PC-9 (cell line): Measurements from ENCODE around the gene NCAPH2. TPM values are rescaled to one million over a fixed set of nuclear protein-coding genes. Genes with fewer than 3 reads are reported as not detected.

Source experiments
- BruUV-seq: library from RNA; stranded (reverse); fragments of 400-500 nt; replicated peaks from 2 replicates; lab custom pipeline; 2021; lab: Mats Ljungman, UMichigan
- CTCF ChIA-PET: fragments of 300-600 bp; sonication (Branson Sonifier 250); formaldehyde crosslinking; loops from one replicate; lab custom pipeline; 2022; ENCODE audit warnings: antibody characterized with exemption; lab: Charles Lee
- POLR2A ChIA-PET: fragments of 300-600 bp; sonication (Branson Sonifier 250); formaldehyde crosslinking; loops from one replicate; lab custom pipeline; 2022; ENCODE audit warnings: antibody characterized with exemption; ENCODE audit not compliant: unreplicated experiment; lab: Charles Lee
- DNase-seq, 2 experiments: peaks; one replicate each; pipeline versions ENCODE4 v3.0.0 to v3.0.0-alpha.2; 2015 to 2022; ENCODE audit warnings: mixed read lengths in 1 of 2
- H2AFZ ChIP-seq: fragments of 200-600 bp; sonication (generic); 2 replicates; pipeline ENCODE4 v1.8.1; 2017; ENCODE audit warnings: antibody characterized with exemption
- H3F3A ChIP-seq: fragments of 200-600 bp; sonication (generic); 2 replicates; pipeline ENCODE4 v1.8.1; 2017; ENCODE audit warnings: antibody characterized with exemption, mild to moderate bottlenecking, low read depth; ENCODE audit not compliant: insufficient read depth
- H3K27ac ChIP-seq: fragments of 200-600 bp; sonication (generic); 2 replicates; pipeline ENCODE4 v1.6.1; 2016; ENCODE audit warnings: mixed run types
- H3K27me3 ChIP-seq: fragments of 200-600 bp; sonication (generic); 2 replicates; pipeline ENCODE4 v1.6.1; 2016; ENCODE audit warnings: low read depth, mixed run types; ENCODE audit not compliant: insufficient read depth
- H3K36me3 ChIP-seq: fragments of 200-600 bp; sonication (generic); 2 replicates; pipeline ENCODE4 v1.6.1; 2016; ENCODE audit warnings: low read depth, mixed run types
- H3K4me1 ChIP-seq: fragments of 200-600 bp; sonication (generic); replicated peaks from 2 replicates; pipeline ENCODE4 v1.6.1; 2016; ENCODE audit warnings: mixed run types; ENCODE audit not compliant: insufficient read depth
- H3K4me2 ChIP-seq: fragments of 200-600 bp; sonication (generic); 2 replicates; pipeline ENCODE4 v1.6.1; 2017; ENCODE audit warnings: mixed run types
- H3K4me3 ChIP-seq: fragments of 200-600 bp; sonication (generic); 2 replicates; pipeline ENCODE4 v1.6.1; 2016; ENCODE audit warnings: mixed run types
- H3K79me2 ChIP-seq: fragments of 200-600 bp; sonication (generic); 2 replicates; pipeline ENCODE4 v1.6.1; 2017; ENCODE audit warnings: low read depth, mixed run types
- H3K9me2 ChIP-seq: fragments of 200-600 bp; sonication (generic); 2 replicates; pipeline ENCODE4 v1.8.1; 2017; ENCODE audit warnings: mild to moderate bottlenecking; ENCODE audit not compliant: insufficient read depth
- H3K9me3 ChIP-seq: fragments of 200-600 bp; sonication (generic); 2 replicates; pipeline ENCODE4 v1.8.1; 2016; ENCODE audit warnings: low read depth; ENCODE audit not compliant: insufficient read depth
- H4K20me1 ChIP-seq: fragments of 200-600 bp; sonication (generic); 2 replicates; pipeline ENCODE4 v1.8.1; 2017; ENCODE audit not compliant: insufficient read depth
- EZH2 ChIP-seq: fragments of 200-600 bp; sonication (generic); IDR thresholded peaks from 2 replicates; pipeline ENCODE4 v1.8.0; 2017; ENCODE audit warnings: antibody characterized with exemption, low read depth
- intact Hi-C: fragments of 100-400 bp; cut with micrococcal nuclease; formaldehyde crosslinking; loops from one replicate; pipeline ENCODE4 v1.10.0; 2022; ENCODE audit not compliant: unreplicated experiment
- total RNA-seq: library from RNA; stranded (reverse); gene quantifications from 2 replicates; pipeline ENCODE4 v1.2.3, GENCODE V29; 2021
- TF ChIP-seq, protein P1 (sequence below): fragments of 200-600 bp; sonication (generic); conservative IDR thresholded peaks from 2 replicates; pipeline ENCODE4 v1.6.1; 2017; ENCODE audit warnings: mixed run types, antibody characterized with exemption, mild to moderate bottlenecking, moderate library complexity

Gene NCAPH2
- total RNA-seq, 1 experiment from 2014 or later, result 58.8 TPM

GRCh38 chr22:50481045-50481439 lies 27.0 kb upstream of the NCAPH2 start:
- POLR2A ChIA-PET, result no interaction called here

GRCh38 chr22:50481440-50482106 lies 26.5 kb upstream of the NCAPH2 start, which contains the start of gene ADM2:
ADM2 (plus strand) TSS chr22:50481543; CDS start chr22:50481848, 305 bp downstream.
- Histone ChIP-seq H2AFZ (peak within 1 kb of the TSS; percentile 77), H3K79me2 (no peaks in the 10 kb centered on the region), H3K4me1 (peaks cover 13% of the 10 kb centered on the region; the same call in 1 of the 2 replicates), H3K27ac (no peak within 1 kb of the TSS), H3K4me2 (peak within 1 kb of the TSS; percentile 96), H3K4me3 (peak within 1 kb of the TSS; percentile 87), H4K20me1 (peaks cover 9% of the 10 kb centered on the region), H3K36me3 (peaks cover 7% of the 10 kb centered on the region), H3F3A (peaks cover 33% of the 10 kb centered on the region), H3K9me2 (no peaks in the 10 kb centered on the region), H3K27me3 (no peaks in the 10 kb centered on the region), H3K9me3 (no peaks in the 10 kb centered on the region)
- intact Hi-C loops, result no loop called here
- ChIA-PET CTCF (no interaction called here), POLR2A (no interaction called here)
- BruUV-seq, result no TSS peak
- TF ChIP-seq, protein P1, sequence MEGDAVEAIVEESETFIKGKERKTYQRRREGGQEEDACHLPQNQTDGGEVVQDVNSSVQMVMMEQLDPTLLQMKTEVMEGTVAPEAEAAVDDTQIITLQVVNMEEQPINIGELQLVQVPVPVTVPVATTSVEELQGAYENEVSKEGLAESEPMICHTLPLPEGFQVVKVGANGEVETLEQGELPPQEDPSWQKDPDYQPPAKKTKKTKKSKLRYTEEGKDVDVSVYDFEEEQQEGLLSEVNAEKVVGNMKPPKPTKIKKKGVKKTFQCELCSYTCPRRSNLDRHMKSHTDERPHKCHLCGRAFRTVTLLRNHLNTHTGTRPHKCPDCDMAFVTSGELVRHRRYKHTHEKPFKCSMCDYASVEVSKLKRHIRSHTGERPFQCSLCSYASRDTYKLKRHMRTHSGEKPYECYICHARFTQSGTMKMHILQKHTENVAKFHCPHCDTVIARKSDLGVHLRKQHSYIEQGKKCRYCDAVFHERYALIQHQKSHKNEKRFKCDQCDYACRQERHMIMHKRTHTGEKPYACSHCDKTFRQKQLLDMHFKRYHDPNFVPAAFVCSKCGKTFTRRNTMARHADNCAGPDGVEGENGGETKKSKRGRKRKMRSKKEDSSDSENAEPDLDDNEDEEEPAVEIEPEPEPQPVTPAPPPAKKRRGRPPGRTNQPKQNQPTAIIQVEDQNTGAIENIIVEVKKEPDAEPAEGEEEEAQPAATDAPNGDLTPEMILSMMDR, result no peak
- no peak for TF ChIP-seq EZH2
- peak in 1 of 2 experiments; percentile 47 for DNase-seq

More at GRCh38 chr22:50481045-50481439, 27.0 kb upstream of the NCAPH2 start:
- no TSS peak for BruUV-seq
- peaks cover 7% of the 10 kb centered on the region for H3K36me3 ChIP-seq
- H3K9me3 ChIP-seq, result no peaks in the 10 kb centered on the region
- no peaks in the 10 kb centered on the region for H3K79me2 ChIP-seq
- H2AFZ ChIP-seq, result no peak overlapping the region
- TF ChIP-seq, protein P1, result no peak
- TF ChIP-seq EZH2, result no peak
- H4K20me1 ChIP-seq, result peaks cover 9% of the 10 kb centered on the region
- intact Hi-C loops, result no loop called here
- peak overlapping the region; percentile 96 for H3K4me2 ChIP-seq
- CTCF ChIA-PET, result no interaction called here
- H3K9me2 ChIP-seq, result no peaks in the 10 kb centered on the region
- H3F3A ChIP-seq, result peaks cover 33% of the 10 kb centered on the region; the same call in 1 of the 2 replicates
- H3K27me3 ChIP-seq, result no peaks in the 10 kb centered on the region
- no peak overlapping the region for H3K27ac ChIP-seq
- peaks cover 13% of the 10 kb centered on the region; the same call in 1 of the 2 replicates for H3K4me1 ChIP-seq
- H3K4me3 ChIP-seq, result peak overlapping the region; percentile 87
- no peak for DNase-seq

- peaks cover 17% of the 10 kb centered on the region; the same call in 1 of the 2 replicates for H3K4me1 ChIP-seq
- ChIA-PET POLR2A (no interaction called here), CTCF (no interaction called here)
- DNase-seq, result no peak
- H3K4me2 ChIP-seq, result peak overlapping the region; percentile 96
- no peaks in the 10 kb centered on the region for H3K79me2 ChIP-seq
- H3K9me3 ChIP-seq, result no peaks in the 10 kb centered on the region
- intact Hi-C loops, result no loop called here
- no peak overlapping the region for H3K27ac ChIP-seq
- peak overlapping the region; percentile 77 for H2AFZ ChIP-seq
- H3K36me3 ChIP-seq, result peaks cover 7% of the 10 kb centered on the region
- no peak for TF ChIP-seq EZH2
- TF ChIP-seq, protein P1, result no peak
- H3K4me3 ChIP-seq, result peak overlapping the region; percentile 87
- peaks cover 29% of the 10 kb centered on the region for H3F3A ChIP-seq
- no peaks in the 10 kb centered on the region for H3K9me2 ChIP-seq
- BruUV-seq, result TSS peak; percentile 30
- H4K20me1 ChIP-seq, result peaks cover 9% of the 10 kb centered on the region
- no peaks in the 10 kb centered on the region for H3K27me3 ChIP-seq
These were observed 25.6 kb upstream of the NCAPH2 start for GRCh38 chr22:50482107-50483074.
